ENCODE results near the gene FNDC3B. TPM values are rescaled to one million over a fixed set of nuclear protein-coding genes. Genes with fewer than 3 reads are reported as not detected.

FNDC3B gene
- total and polyA plus RNA-seq, 2 of the 8 experiments (the other 6 are each of a cell fraction or from before 2014, with no cell fraction given), result 14.1 to 44.4 TPM

- ChIA-PET POLR2A (ENCODE audit: partially characterized antibody) (interaction anchor here (1.4 kb wide), 1 partner anchor 135 kb away, joined by 3 read pairs; no protein-coding TSS in a partner anchor), CTCF (ENCODE audit: partially characterized antibody) (no interaction called here)
- Histone ChIP-seq H2BK20ac (ENCODE audit: low read length) (no peak overlapping the region), H2BK15ac (ENCODE audit: low read length) (no peak overlapping the region), H3K56ac (replicated peaks; ENCODE audit: insufficient read length, low read depth, low read length) (no peak overlapping the region), H3K18ac (ENCODE audit: extremely low read depth, low read length) (no peak overlapping the region), H3K27ac (ENCODE audit: low read depth, low read length) (no peak overlapping the region), H3K4me1 (replicated peaks in 1 of 4; ENCODE audit: control insufficient read depth in 3 of 4, insufficient read depth in 4 of 4, low read length in 3 of 4) (no peaks in the 10 kb centered on the region; a peak in 1 of 7 replicates), H4K20me1 (replicated peaks in 1 of 2; ENCODE audit: control insufficient read depth in 1 of 2, insufficient read depth in 2 of 2, low read length in 2 of 2) (no peaks in the 10 kb centered on the region), H3K9me3 (ENCODE audit: insufficient read depth in 2 of 2, low read depth in 1 of 2, low read length in 1 of 2) (no peaks in the 10 kb centered on the region), H3K4me2 (ENCODE audit: insufficient read depth in 1 of 2, low read depth in 2 of 2, low read length in 2 of 2) (no peak overlapping the region), H4K8ac (ENCODE audit: extremely low read depth, insufficient read depth, low read length) (no peak overlapping the region; the same call in 1 of the 2 replicates), H2AFZ (ENCODE audit: low read length) (no peak overlapping the region), H3K79me1 (ENCODE audit: low read depth, low read length) (0 out of 2 replicates have a peak, but pooled peaks cover 2% of the 10 kb centered on the region), H2BK12ac (ENCODE audit: low read depth, low read length) (no peak overlapping the region), H2BK120ac (replicated peaks; ENCODE audit: low read depth, low read length) (no peak overlapping the region), H3K4ac (replicated peaks; ENCODE audit: insufficient read length, low read depth, low read length) (no peak overlapping the region), H4K5ac (ENCODE audit: insufficient read length, low read depth, low read length) (no peak overlapping the region), H3K9ac (replicated peaks in 1 of 4; ENCODE audit: extremely low read depth in 1 of 4, low read depth in 3 of 4, low read length in 3 of 4) (no peak overlapping the region), H3K14ac (ENCODE audit: insufficient read length) (no peak overlapping the region), H3K23ac (ENCODE audit: insufficient read length) (no peak overlapping the region), H2BK5ac (ENCODE audit: low read depth, low read length) (no peak overlapping the region), H2AK5ac (ENCODE audit: low read depth, low read length) (no peak overlapping the region), H3K79me2 (ENCODE audit: control insufficient read depth in 1 of 2, insufficient read depth in 2 of 2, low read length in 2 of 2) (peaks cover 2 to 46% of the 10 kb centered on the region in 2 experiments; a peak in 3 of 4 replicates), H4K91ac (replicated peaks; ENCODE audit: insufficient read length, low read length) (no peak overlapping the region), H3K4me3 (ENCODE audit: extremely low read depth in 1 of 4, insufficient read depth in 2 of 4, low read depth in 3 of 4, low read length in 4 of 4) (no peak overlapping the region), H3K36me3 (ENCODE audit: control insufficient read depth in 2 of 4, insufficient read depth in 4 of 4, low read length in 3 of 4) (no peaks in the 10 kb centered on the region), H3K23me2 (ENCODE audit: low read depth, low read length) (no peaks in the 10 kb centered on the region), H3K27me3 (replicated peaks in 1 of 4; ENCODE audit: control insufficient read depth in 3 of 4, extremely low read depth in 1 of 4, insufficient read depth in 3 of 4, low read length in 3 of 4) (no peaks in the 10 kb centered on the region)
- DNase-seq (ENCODE audit: low read depth in 1 of 2, low spot score in 2 of 2) (no peak), FAIRE-seq (no peak)
- 97% methylated on average over 11 of the region's 11 CpGs; no CpG with 5 or more reads in 1 of the 2 experiments for WGBS, 2 experiments (ENCODE audit: extremely low coverage in 1 of 2, insufficient coverage in 1 of 2, insufficient read length in 1 of 2, insufficient replicate concordance in 2 of 2, low coverage in 1 of 2, low lambda C conversion rate in 2 of 2, missing lambda C conversion rate in 1 of 2)
- TF ChIP-seq YY1 (IDR thresholded peaks at IDR 0.05; ENCODE audit: low read depth, low read length), result no peak
- TF ChIP-seq POLR2AphosphoS5 (IDR thresholded peaks at IDR 0.05; ENCODE audit: low read depth, low read length), result no peak
Observed at GRCh38 chr3:172188511-172188910, 149.1 kb downstream of the FNDC3B start.
